ENCODE data around the gene SLAMF1. TPM values are rescaled to one million over a fixed set of nuclear protein-coding genes. Genes with fewer than 3 reads are reported as not detected.
"Not testable (repeated sequence)": the region's sequence is repeated elsewhere in the genome, so short reads cannot be mapped to it uniquely, and the experiment has no call there.

Gene SLAMF1
- total RNA-seq, 1 donor = under 0.01 TPM

DNA sequence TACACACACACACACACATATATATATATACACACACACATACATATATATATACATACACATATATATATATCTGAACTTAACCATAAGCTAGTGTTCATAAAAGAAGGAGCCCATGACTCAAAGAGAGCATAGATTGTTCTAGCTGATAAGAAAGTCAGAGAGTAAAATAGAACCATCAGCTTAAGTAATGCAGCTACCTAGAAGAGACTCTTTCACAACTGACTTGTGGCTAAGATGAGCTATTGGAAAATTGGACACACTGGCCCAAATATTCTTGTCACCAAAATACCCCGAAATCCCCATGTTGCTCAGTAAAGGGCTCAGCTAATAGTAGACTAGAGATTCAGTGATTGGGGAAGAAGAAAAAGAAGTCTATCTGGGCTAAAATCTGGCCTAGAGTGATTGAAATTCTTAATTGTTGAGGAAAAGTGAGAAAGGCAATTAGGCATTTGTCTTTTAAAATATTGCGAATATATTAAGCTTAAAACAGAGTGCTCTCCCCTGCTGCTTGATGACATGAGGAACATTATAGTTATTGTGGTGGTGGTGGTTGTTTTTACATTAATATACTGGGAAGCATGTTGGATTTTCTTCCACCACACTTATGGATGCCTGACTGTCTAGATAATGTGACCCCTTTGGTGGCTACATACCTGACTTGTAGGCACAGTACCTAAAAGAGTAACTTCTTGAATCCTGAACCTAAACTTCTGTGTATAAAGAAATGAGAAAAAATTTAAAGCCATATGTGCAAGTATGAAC lies 6.3 kb downstream of the SLAMF1 start:
- peak in 1 of 3 donors; percentile 20 for DNase-seq (ENCODE audit: low read depth in 2 of 3, low spot score in 2 of 3)

DNA sequence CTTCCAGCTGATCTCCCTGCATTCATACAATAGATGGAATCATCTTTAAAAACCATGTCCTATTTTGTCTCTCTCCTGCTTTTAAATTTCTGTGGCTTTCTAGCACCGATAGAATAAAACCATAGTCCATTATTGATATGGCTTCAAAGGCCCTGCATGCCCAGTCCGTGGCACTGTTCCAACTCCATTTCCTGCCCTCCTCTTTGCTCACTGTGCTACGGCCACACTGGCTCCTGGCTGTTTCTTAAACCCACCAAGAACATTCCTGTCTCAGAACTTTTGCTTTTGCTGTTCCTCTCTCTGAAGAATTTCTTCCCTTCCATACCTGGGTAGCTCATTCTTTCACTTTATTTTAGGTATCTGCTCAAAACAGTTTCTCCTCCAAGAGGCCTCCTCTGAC lies 7.2 kb downstream of the SLAMF1 start:
- DNase-seq (ENCODE audit: low read depth in 2 of 3, low spot score in 2 of 3) = no peak

DNA sequence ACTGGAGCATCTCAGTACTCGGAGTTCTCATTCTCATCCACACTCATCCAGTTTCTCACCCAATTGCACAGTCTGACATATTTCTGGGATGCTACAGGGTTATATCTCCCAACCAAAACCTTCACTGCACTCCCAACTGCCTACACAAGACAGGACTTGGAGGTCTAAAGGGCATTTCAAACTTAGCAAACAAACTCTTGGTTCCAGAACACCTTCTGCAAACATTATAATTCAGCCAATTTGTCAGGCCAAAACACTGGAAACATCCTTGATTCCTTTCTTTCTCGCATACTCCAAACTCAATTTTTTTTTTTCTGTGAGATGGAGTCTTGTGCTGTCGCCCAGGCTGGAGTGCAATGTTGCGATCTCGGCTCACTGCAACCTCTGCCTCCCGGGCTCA lies 7.9 kb downstream of the SLAMF1 start:
- no peak for DNase-seq (ENCODE audit: low read depth in 2 of 3, low spot score in 2 of 3)

DNA sequence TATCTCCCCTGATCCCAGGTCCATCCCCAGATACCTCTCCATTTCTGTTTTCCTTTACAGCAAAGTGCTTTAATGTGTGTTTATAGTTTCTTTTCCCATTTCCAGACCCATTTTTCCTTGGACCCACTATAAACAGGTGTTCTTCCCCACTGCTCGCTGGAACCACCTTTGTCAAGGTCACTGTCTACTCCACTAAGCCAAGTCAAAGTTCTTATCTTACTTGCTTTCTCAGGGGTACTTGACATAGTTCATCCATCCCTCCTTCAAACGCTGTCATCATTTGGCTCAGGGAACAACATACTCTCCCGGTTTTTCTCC lies 8.3 kb downstream of the SLAMF1 start:
- no peak for DNase-seq (ENCODE audit: low read depth in 2 of 3, low spot score in 2 of 3)

DNA sequence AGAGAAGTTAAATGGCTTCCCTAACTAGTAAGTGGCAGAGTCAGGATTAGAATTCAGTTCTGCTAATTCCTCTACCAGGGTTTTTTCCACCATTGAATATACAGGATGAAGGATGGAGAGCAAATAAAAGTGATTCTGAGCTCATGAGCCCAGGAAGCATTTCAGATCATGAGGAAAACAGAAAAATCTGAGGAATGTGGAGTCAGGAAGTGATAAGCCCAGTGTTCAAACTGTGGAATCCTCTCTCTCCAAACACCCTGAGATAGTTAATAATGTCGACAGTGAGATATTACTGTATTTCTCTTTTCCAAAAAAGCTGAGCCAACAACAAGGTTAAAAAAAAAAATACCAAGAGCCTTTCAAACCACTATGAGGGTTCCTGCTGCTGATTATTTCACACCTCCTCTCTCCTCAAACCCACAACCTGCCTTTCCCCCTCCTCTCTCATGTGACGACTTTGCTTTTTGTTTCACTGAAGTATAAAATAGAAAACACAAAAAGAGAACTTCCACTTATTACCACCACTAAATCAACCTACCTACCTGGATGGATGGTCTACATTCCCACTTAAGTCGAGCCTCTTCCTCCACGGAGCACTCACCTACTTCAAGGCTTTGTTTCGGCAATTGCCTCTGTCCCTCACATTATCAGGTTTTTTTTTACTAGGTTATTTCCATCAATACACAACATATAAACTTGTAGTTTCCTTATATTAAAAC lies 8.9 kb downstream of the SLAMF1 start:
- peak; percentile 42 to 87 (median 67) for DNase-seq (ENCODE audit: low read depth in 2 of 3, low spot score in 2 of 3)

DNA sequence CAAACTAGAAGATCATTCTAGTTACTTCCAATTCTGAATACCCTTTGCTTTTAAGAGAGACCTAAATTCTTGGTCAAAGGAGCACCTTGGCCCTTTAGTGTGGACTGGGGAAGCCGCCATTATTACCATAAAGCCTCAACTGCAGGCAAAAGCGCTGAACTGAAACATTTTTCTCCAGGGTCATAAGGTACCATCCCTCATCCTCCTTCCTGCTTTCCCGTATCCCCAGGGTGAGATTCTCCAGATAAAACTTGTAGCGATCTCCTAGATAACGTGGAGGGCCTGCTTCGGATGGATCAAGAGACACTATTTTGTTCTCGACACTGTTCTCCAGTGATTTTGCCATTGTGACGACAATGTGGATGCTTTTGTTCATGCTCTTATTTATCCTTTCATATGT lies 9.8 kb downstream of the SLAMF1 start:
- DNase-seq (ENCODE audit: low read depth in 2 of 3, low spot score in 2 of 3) = no peak

DNA sequence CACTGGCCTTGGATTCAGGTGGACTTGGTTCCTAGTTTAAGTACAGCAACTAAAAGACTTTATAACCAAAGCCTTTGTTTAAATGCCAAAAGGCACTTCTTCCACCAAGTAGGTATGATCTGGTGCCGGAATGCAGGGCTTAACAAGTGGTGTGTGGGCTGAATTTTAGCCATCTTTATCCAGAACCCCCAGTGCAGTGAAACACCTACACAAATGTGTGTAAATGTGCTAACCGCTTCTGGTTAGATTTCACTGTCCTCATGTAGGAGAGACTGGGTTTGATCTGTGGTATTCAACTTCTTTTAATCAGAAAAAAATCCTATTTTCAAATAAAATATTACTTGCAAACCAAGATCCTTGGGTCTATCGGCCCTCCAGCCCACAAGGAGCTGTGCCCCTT lies 10.3 kb downstream of the SLAMF1 start:
- DNase-seq (ENCODE audit: low read depth in 2 of 3, low spot score in 2 of 3) = no peak

DNA sequence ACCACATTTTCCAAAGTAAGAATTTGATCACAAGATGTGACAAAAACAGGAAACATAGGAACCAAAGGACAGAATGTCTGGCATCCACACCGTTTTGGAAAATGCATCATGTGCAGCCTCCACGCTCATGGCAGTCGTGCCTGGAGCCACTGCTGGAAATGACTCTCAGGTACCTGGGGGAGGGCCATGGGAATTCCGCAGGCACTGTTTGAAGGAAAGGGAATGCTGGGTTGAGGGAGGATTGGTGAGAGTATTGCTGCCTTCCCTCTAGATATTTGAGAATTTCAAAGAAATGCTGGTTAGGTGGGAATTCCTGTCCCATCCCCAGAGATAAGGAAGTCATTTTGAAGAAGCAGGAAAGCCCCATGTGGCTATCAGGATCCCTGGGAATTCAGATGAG lies 10.8 kb downstream of the SLAMF1 start:
- DNase-seq (ENCODE audit: low read depth in 2 of 3, low spot score in 2 of 3) = no peak

DNA sequence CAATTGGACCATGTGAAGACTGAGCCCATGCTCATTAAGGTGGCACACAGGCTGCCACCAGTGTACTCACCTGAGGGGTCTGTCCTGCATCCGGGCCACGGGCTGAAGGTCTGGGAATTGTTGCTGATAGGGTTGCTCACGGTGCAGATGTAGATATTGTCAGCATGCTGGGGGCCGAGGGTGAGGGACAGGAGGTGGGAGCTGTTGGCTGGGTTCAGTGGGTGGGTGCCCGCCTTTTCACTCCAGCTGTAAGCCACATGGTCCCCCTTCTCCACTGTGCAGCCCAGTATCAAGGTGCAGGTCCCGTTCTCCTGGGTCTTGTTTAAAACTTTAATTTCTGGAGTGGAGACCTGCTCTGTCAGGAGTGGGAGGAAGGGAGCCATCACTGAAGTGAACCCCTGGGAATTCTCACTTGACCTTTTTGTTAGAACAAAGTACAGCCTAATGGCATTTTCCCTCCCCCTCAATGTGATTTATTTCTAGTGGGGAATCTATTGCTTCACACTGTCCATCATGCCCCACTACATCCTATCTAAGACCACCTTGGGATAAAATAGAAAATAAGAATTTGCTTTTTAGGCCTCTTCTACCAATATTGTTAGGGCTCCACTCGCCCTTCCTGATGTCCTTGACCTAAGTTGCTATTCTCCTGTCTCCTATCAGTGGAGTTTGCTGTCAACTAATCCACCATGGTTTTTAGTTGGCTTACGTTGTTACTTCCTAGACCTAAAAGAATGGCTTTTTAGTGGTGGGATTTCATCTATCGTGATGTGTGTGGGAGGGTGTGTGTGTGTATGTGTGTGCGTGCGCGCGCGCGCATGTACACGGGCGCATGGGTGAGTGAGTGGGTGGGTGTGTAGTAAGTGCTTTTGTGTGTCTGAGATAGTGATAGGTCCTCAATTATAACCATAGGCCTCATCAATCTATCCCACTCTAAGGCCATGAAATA lies 12.0 kb downstream of the SLAMF1 start:
- no peak for DNase-seq (ENCODE audit: low read depth in 2 of 3, low spot score in 2 of 3)

DNA sequence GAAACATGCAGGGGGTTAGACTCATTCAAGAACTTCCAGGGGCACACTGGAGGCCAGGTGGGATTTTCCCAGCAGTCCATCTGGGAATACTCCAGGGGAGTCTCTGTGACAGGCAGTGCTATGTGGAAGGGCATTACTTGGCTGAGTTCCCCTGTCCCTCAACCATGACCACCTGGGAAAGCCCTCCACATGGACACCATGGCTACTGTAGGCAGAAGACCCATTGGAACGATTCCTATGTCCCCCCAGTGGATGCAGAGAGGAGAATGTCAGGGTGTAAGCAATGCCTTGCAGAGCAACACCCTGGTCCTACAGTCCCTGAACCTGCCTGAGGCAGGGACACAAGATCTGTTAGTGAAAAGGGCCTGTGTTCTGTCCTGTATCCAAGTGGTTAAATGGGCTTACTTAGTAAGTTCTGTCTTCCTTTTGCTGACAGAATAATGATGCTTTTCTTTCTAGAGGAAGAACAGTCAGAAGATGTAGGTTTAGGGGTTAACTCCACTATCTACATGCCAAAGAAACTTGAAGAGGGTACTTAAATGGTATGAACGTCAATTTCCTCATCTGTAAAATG lies 13.4 kb downstream of the SLAMF1 start:
- no peak for DNase-seq (ENCODE audit: low read depth in 2 of 3, low spot score in 2 of 3)

DNA sequence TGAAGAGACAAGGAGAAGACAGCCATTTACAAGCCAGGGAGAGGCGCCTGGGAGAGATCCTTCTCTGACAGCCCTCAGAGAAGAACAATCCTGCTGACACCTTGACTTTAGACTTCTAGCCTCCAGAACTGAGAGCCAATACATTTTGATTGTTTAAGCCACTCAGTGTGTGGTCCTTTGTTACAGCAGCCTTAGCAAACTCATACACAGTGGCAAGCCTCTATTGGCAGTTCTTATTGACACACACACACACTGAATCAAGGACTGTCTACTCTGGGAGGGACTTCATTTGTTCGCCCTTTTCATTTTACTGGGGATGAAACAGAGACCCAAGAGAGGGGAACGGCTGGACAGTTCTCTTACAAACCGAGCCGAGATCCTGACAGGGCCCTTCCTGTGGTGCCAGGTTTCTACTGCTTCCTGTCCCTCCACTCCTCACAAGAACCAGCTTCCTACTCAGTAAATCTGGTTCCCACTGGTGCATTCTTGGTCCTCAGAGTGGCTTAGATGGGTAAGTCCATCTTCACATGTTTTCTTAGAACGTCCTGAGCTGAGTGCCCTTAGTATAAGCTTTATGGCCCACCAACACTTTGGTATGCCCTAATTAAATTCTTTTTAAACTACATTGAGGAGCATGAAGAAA lies 14.7 kb downstream of the SLAMF1 start:
- DNase-seq (ENCODE audit: low read depth in 2 of 3, low spot score in 2 of 3) = no peak

DNA sequence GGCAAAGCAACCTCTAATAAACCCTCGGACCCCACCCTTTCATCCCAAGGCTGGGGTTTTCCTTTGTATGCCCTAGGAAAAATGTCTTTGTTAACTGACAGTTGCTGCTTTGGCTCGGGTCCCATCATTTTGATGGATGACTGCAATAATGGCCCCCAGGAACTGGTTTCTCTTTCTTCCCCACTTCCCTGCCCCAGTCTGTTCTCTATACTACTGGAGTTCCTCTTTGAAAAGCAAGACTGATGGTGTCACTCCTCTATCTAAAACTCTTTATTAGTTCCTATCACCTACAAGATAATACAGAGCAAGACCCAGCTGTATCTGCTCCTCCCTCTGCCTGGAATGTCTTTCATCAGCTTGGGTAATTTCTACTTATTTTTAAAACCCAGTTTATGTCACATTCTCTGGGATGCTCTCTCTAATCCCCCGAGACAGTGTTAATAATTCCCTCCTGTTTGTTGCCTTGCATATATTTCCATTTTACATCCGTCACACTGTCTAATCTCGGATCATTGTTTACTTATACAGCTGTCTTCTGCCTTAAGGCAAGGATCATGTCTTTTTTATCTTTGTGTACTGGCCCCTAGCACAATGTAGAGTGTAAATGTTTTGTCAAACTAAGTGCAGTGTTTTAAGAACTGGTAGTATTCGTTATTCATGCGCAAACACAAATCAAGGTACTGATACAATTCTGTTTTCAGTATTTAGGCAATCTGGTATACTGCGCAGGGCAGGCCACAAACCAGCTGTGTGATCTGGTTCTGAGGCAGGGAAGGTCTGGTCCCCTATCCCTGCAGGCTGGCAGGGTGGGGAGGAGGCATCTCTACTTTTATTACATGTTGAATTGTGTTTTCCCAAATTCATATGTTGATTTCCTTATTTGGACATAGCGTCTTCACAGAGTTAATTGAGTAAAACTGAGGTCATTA lies 16.1 kb downstream of the SLAMF1 start:
- no peak for DNase-seq (ENCODE audit: low read depth in 2 of 3, low spot score in 2 of 3)

DNA sequence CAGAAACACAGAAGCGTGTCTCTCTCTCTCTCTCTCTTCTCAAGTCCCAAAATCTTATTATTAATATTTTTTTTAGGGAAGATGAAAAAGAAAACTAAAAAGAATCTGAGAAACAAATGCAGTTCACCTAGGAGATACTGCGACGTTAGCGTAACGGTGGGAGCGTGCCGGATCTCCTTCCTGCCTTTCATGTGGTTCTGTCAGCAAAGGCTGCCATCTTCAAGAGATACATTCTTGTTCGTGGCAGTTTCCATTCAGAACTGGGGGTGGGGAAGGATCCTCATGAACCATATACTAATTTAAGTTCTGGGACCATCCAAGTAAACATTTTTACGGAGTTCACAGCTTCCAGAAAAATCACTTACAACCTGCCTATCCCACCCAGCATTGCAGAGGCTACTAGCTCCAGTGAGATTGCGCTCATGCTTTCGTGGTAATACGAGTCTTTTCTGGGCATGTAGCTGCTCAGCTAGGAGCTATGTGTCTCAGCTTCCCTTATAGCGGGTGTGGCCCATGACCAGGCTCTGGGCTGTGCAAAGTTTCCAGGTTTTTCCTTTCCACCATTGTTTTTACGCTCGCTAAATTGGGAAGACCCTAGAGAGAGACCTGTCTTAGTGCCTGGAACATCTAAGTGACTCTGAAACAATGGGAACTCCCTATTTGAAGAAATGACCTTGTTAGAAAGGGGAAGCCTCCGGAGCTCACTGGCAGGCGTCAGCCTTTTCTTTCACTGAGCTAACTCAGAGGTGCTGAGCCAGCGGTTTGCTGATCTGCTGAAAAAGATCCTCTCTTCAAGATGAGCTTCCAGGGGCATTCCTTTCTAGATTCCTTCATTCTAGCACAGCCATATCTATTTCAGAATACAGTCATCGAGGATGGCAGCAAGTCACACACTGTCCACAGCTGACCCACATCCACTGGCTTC lies 17.3 kb downstream of the SLAMF1 start:
- peak in 2 of 3 donors; percentile 35 to 64 for DNase-seq (ENCODE audit: low read depth in 2 of 3, low spot score in 2 of 3)

DNA sequence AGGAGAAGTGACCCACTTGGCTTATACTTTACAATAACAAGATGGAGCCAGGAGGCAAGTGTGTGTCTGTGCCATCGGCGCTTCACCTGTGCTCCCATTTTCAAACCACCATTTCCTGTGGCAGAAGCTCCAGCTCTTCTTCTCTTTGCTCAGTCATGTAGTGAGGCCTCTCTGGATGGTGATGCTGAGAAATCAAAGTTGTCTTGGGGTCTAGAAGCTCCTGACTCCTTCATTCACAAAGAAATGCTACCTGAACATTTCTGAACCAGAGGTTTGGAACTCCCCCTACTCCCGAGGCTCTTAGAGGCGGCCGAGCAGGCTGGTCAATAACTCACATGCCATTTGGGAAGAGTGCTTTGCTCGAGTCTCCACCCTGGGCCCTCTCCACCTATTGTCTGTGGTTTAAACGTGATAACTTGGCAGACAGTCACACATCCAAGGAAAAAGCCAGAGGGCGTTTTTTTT lies 18.0 kb downstream of the SLAMF1 start:
- DNase-seq (ENCODE audit: low read depth in 2 of 3, low spot score in 2 of 3) = no peak

DNA sequence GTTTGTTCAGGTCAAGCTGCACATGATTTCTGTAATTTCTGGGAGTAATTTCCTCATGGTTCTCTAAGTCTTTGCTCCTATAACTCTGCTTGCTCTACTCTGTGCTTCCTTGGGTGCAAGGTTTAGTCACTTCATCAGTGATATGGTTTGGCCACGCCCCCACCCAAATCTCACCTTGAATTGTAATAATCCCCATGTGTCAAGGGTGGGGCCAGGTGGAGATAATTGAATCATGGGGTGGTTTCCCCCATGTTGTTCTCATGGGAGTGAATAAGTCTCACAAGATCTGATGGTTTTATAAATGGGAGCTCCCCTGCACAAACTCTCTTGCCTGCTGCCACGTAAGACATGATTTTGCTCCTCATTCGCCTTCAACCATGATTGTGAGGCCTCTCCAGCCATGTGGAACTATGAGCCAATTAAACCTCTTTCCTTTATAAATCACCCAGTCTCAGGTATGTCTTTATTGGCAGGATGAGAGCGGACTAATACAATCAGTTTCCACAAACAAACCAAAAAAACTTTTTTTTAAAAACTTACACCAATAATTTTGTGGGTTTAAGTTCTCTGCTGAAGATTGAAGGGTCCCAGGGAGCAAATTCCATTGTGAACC lies 19.1 kb downstream of the SLAMF1 start:
- DNase-seq (ENCODE audit: low read depth in 2 of 3, low spot score in 2 of 3) = not testable (repeated sequence)

DNA sequence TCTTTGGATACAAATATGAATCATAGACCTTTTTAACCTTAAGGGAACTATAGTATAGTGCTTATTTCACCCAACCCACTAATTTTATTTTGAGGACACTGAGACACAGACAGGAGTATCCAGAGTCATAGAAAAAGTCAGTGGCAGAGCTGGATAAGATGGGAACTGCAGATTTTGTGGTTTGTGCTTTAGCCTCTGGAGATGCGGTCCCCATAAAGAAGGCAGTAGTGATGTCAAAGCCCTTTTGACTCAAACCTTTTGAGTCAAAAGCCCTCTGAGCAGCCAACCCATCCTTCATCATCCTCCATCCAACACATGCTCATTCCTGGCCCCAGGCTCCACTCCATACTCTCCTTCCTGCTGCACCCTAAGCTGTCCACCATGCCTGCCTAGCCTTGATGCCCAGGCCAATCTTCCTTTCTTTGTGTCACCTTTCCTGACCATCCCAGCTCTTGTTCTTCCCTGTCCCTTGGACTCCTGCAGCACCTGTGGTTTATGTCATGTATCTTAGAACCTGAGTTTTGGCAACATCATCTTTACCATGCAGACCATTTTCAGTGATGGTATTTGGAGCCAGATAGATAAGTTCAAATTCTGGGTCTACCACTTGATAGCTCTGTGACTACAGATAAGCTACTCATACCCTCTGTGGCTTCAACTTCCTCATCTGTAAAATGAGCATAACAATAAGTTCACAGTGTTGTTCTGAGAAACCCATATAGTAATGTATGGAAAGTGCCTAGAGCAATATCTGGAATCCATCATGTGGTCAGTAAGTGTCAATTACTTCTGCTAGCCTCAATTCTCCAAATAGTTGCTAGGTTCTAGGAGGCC lies 20.1 kb downstream of the SLAMF1 start:
- DNase-seq (ENCODE audit: low read depth in 2 of 3, low spot score in 2 of 3) = peak in 1 of 3 donors; percentile 37

All from hematopoietic multipotent progenitor cell (in vitro differentiated cells).